Stomach (tissue), 4 donors: ENCODE data around the gene AKAP13.
A peak's percentile ranks its signal among the peaks of the same experiment; 100 is the strongest.

ENCODE experiments used
- POLR2AphosphoS5 ChIP-seq, 3 donors: sonication (generic); formaldehyde crosslinking; IDR thresholded peaks; one replicate each; pipeline ENCODE4 v1.6.1; 2016; ENCODE audit warnings: antibody characterized with exemption in 3 of 3
- TF ChIP-seq, protein P1 (sequence below), 7 experiments: fragments of 450-650 bp in 4 of 7; fragments of 200-600 bp in 3 of 7; sonication (generic) in 3 of 7; IDR thresholded peaks; one replicate each; pipeline ENCODE4 v1.5.1; 2016 to 2019; ENCODE audit warnings: antibody characterized with exemption in 7 of 7, control low read depth in 2 of 7, mild to moderate bottlenecking in 1 of 7

DNA sequence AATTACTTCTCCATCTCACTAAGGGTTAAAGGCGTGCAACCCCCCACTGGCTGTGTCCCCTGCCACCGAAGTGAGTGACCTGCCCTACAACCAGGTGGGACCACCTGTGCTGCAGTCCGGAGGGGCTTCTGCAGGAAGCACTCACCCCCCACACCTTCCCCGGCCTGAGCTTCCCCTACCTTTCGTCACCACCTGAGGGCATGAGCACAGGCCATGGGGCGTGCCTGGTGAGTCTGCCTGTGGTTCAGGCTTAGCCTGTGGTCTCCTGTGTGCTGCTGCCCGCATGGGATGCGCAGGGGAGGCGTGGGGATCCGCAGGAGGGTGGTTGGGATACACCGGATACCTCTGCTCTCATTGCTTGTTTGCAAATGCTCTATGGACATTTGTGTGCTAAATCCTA, 368.3 kb downstream of the AKAP13 start:
- TF ChIP-seq, protein P1, sequence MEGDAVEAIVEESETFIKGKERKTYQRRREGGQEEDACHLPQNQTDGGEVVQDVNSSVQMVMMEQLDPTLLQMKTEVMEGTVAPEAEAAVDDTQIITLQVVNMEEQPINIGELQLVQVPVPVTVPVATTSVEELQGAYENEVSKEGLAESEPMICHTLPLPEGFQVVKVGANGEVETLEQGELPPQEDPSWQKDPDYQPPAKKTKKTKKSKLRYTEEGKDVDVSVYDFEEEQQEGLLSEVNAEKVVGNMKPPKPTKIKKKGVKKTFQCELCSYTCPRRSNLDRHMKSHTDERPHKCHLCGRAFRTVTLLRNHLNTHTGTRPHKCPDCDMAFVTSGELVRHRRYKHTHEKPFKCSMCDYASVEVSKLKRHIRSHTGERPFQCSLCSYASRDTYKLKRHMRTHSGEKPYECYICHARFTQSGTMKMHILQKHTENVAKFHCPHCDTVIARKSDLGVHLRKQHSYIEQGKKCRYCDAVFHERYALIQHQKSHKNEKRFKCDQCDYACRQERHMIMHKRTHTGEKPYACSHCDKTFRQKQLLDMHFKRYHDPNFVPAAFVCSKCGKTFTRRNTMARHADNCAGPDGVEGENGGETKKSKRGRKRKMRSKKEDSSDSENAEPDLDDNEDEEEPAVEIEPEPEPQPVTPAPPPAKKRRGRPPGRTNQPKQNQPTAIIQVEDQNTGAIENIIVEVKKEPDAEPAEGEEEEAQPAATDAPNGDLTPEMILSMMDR (IDR thresholded peaks at IDR 0.05), result no peak
- TF ChIP-seq POLR2AphosphoS5 (IDR thresholded peaks at IDR 0.05), result peak in 1 of 3 donors; percentile 7
